GM10847 (cell line): ENCODE data around the gene BCL11A.

Source experiments
- POLR2A ChIP-seq: IDR thresholded peaks from 2 replicates; pipeline ENCODE4 v1.6.1; 2011; ENCODE audit not compliant: insufficient read length; ENCODE audit errors: extremely low read depth

The BCL11A gene

DNA sequence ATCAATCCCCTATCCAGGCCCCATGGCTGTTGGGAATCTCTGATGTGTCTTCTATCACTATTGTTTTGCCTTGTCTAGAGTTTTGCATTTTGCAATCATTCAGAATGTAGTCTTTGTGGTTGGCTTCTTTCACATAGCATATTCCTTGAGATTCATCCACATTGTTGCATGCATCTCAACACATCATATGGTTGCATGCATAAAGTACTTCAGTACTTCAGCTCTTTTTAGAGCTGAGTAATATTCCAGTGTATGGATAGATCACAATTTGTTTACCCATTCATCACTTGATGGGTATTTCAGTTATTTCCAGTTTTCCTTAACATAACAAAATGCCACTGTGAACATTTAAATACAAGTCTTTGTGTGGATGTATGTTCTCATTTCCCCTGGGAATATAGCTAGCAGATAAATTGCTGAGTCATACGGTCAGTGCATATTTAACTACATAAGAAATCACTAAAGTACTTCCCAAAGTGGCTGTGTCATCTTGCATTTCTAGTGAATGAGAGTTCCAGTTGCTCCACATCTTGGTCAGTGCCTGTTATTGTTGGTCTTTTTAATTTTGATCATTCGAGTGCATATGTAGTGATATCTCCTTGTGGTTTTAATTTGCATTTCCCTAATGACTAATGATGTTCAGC is 138.8 kb downstream of the BCL11A start:
- TF ChIP-seq POLR2A: no peak

DNA sequence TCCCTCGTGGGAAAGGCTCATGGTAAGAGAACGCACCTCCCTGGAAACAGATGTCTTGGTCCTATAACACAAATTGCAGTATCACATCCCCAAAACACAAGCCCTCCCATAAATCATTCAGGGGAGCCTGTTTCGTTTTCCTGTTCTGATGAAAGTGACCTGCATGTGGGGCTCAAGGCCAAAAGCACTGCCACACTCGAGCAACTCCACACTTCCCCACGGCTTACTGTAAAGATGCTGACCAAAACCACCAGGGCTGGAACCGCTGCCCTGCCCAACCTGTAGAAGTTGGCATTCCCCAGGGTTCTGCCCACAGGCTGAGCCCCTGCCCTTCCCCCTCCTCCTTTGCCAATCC is 139.7 kb downstream of the BCL11A start:
- TF ChIP-seq POLR2A: no peak

DNA sequence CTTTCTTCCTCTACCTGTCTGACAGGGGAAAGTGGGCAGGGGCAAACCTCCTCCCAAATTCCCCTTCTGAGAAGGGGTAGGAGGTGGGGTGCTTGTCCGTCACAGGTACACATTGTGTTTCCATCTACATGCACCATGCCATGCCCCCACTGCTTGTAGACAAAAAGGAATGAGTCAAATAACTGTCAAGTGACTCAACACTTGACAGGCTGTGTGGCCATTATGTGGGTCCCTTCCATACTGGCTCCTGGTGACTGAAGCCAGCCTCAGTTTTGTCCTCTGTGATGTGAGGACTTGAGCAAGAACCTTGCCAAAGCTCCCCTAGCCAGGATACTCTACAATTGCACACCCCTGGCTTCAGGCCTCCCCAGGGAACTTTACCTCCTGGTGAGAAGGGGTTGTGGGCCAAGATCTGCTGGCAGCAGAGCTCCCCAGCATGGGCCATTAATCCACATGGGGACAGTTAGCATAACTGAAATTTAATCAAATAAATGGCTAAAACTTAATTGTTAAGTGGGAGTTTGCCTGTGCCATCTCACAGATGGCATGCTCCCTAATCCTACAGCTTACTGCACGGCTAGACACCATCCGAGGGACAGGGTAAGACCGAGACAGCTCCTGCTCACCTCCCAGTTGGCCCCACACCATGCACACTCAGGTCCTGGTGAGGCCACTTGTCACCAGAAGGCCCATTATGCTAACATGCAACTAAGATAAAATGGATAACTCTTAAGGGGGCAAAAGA is 140.2 kb downstream of the BCL11A start:
- no peak for TF ChIP-seq POLR2A

DNA sequence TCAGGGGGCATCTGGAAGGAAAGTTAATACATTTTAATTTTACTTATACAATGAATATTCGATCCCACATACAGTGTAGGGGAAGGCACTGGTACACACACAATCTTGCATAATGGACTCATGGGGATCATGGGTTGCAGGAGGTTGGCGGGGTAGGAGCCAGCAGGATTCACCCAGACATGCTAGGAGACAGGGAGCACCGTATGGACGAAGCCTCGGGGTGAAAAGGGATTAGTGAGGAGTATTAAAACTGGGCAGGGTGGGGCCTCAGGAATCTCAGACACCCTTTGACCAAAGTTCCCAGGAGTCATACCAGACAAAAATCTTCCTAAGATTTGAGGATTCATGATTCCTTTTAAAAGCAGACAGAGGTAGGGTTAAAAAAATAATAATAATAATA is 140.8 kb downstream of the BCL11A start:
- TF ChIP-seq POLR2A: no peak

DNA sequence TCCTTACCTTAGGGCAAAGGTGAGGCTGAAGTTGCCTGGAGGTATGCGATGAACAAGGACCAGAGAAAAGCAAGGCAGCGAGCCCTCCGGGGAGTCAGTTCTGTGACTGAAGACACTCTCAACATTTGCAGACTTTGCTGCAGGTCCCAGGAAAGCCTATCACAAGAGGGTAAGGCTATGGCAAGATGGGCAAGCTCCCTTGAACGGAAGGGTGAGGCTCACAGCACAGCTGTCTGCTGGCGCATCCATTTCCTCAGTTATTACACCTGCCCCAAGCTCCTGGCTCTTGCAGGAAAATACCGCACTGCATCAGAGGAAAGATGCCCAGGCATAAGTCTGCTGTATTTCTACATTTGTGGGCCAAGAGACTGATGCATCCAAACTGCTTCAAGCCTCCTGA is 141.4 kb downstream of the BCL11A start:
- no peak for TF ChIP-seq POLR2A

DNA sequence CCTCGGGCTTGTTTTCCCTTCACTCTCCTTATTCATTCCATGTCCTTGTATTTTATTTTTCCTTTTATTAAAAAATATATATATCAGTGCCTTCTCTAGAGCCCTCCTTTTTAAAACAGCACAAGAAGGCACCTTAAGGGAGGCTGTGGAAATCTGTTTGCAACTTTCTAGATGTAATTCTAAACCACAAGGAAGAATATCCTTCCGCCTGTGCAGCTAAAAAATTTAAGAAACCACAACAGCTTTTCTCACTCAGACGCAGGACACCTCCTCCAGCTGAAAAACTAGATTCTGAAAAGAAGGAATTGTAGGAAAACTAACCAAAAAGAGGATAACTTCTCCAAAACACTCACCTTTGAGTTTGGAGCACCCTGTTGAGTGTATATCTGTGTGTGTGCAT is 142.2 kb downstream of the BCL11A start:
- TF ChIP-seq POLR2A: no peak

DNA sequence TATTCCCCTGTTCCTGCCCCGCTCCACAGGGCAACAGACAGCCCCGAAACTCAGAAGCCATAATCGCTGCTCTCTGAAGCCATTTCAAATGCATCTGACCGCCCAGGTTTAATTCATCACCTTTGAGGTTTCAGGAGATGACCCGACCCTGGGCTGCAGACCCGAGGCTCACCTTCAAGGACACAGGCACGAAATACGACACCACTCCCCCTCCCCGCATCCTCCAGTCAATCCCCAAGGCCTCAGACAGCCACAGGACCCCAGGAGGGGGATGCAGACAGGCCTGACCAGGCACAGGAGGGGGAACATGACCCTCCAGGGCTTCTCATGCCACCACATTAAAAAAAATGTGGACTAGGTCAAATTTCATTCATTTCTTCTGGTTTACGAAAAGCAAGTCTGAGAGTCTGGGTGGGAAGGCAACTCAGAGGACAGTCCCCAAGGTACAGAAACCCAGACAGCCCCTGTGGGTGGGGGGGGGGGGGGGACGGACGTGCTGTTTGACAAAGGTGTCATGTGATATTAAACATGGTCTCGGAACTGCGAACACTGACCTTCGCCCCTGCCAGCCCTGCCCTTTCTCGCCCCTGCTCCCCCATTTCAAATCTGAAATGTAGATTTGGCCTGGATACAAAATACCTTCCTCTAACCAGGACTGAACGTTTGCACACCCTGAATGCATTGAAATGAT is 142.9 kb downstream of the BCL11A start:
- TF ChIP-seq POLR2A: no peak

DNA sequence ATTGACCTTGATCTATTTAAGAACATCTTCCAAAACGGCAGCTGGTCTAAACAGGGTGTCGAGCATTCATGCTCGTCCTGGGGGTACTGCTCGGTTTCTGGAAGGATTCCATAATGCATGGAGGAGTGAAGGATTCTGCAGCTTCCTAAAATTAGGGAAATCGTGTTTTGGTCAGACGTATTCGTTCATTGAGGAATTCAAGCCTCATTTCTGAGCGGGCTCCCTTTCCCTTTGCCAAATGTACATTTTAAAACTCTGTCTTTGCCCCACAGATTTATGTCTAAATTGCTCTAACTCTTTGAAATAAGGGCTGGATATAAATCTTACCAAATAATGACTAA is 144.0 kb downstream of the BCL11A start:
- TF ChIP-seq POLR2A: no peak

DNA sequence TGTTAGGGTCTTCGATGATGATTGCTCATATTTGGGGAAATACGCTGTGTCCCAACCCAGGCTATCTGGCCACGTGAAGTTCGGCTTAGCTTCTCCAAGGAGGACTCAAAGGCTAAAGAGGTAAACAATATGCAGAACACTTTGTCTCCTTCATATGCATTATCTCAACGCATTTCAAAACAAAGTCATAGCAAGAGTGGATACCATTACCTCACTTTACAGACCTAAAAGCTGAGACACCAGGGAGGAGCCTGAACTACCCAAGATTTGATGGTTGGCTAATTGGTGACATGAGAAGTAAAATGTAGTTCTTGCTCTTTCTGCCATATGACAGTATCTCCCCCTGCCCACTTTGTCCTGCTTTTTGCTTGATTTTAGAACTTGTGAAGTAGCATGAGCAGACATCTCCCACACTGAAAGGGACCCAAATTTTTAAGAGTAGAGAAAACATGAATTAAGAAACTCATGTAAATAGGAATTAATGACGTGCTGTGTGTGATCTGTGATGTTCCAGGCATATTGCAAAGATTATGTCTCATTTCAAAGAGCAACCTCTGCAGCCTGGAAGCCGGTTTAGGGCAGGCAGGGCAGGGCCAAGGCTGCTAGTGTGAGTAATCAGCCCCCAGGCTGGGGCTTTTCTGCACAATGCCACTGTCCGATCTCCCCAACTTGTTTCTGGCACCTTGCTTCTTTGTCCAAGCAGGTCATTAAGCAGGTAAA is 144.5 kb downstream of the BCL11A start:
- no peak for TF ChIP-seq POLR2A

DNA sequence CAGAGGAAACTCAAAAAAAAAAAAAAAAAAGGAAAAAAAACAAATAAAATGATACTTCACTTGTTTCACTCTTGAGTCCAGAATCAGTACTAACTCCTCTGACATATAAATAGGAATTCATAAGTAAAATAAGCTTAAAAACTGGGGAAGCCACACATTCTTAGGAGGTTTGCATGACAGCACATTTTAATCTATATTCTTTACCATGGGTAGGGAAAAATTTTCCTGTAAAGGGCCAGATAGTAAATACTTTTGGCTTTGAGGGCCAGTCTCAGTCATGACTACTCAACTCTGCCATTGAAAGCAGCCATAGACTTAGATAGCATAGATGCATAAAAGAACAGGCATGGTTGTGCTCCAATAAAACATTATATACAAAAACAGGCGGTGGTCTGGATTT is 145.2 kb downstream of the BCL11A start:
- TF ChIP-seq POLR2A: no peak

DNA sequence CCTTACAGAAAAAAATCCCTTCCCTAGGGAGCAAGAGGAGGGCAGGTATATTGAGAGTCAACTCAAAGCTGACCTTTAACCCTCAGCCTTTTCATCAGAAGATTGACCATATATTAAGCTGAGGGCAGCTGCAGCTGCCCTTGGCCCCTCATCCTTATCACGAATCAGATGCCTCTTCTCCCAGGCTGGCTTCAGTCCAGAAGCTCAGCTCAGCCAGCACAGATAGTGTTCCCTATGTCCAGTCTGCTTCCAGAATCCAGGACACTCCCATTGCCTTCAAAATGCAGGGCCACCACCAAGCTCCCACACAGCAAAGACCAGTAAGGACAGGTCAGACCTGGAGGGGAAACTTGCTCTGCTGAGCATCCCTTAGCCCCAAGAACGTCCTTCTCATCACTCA is 146.1 kb downstream of the BCL11A start:
- no peak for TF ChIP-seq POLR2A

DNA sequence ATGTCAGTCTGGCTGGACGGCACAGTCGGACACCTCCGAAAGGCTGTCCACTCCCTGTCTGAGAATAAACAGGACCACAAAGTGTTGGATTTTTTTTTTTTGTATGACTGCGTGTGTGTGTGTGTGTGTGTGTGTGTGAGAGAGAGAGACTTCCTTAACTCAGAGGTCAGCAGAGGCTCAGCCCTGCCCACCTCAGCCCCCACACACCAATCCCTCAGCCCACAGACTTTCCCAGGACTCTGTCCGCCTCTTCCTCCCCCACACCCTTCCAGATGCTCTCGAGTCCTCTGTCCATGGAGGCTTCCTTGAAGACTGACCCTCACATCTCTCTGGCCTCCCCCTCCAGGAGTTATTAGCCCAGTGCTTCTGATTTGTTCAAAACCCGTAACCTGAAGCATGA is 147.3 kb downstream of the BCL11A start:
- no peak for TF ChIP-seq POLR2A

DNA sequence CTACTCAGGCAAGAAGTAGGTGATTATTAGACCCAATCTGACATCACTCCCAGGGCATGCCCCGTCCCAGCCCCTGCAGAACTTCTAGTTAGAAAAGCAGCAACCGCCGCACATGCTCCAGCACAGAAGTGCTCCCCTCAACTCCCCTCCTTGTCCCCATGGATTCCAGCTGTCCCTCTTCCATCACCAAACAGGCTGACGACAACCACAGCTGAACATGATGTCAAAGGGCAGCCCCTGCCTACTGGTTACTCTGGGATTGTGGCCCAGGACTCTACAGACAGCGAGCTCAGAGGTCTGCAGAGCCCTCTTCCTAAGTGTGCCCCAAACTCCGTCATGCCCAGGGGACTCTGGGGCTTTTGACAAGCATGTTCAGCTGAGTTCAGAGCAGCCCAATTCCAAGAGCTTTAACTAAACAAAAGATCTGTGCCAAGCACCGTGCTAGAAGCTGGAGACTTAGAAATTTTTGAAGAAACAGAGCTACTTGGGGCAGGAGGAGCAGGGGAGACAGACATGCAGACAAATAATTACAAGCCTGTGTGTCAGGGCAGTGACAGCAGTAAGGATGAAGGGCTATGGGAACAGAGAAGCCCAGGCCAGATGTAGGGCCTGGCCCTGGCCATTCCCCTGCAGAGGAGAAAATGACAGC is 148.1 kb downstream of the BCL11A start:
- no peak for TF ChIP-seq POLR2A
